HepG2 (cell line): ENCODE results near the gene ANKRD65. TPM values are rescaled to one million over a fixed set of nuclear protein-coding genes. Genes with fewer than 3 reads are reported as not detected.

Source experiments
- DR1 ChIP-seq: sonication (generic); formaldehyde crosslinking; IDR thresholded peaks from 2 replicates; pipeline ENCODE4 v1.8.0; 2021; ENCODE audit warnings: mild to moderate bottlenecking, missing genetic modification reagents, inconsistent platforms
- ERF ChIP-seq: IDR thresholded peaks from 2 replicates; pipeline ENCODE4 v1.6.1; 2018; ENCODE audit warnings: missing biosample characterization, missing genetic modification reagents
- FOSL2 ChIP-seq: sonication (generic); formaldehyde crosslinking; IDR thresholded peaks from 2 replicates; pipeline ENCODE4 v1.4.0; 2020; ENCODE audit warnings: missing genetic modification reagents
- GATAD1 ChIP-seq: IDR thresholded peaks from 2 replicates; pipeline ENCODE4 v1.6.1; 2016; ENCODE audit warnings: missing genetic modification reagents, missing compliant biosample characterization
- IKZF1 ChIP-seq: fragments of 450-650 bp; IDR thresholded peaks from 2 replicates; pipeline ENCODE4 v1.7.1; 2016
- JUN ChIP-seq: sonication (generic); formaldehyde crosslinking; IDR thresholded peaks from 2 replicates; pipeline ENCODE4 v1.4.0; 2020; ENCODE audit warnings: mild to moderate bottlenecking, missing genetic modification reagents
- KAT8 ChIP-seq: IDR thresholded peaks from 2 replicates; pipeline ENCODE4 v1.6.1; 2016; ENCODE audit warnings: missing genetic modification reagents, missing compliant biosample characterization
- KLF15 ChIP-seq: sonication (generic); formaldehyde crosslinking; IDR thresholded peaks from 2 replicates; pipeline ENCODE4 v1.8.1; 2023; ENCODE audit warnings: borderline replicate concordance, mild to moderate bottlenecking, inconsistent platforms, missing genetic modification reagents, mixed read lengths
- KLF9 ChIP-seq: IDR thresholded peaks from 2 replicates; pipeline ENCODE4 v1.6.1; 2016; ENCODE audit warnings: low read depth
- MAF1 ChIP-seq: sonication (generic); formaldehyde crosslinking; IDR thresholded peaks from 2 replicates; pipeline ENCODE4 v1.5.0; 2020; ENCODE audit warnings: missing genetic modification reagents, borderline replicate concordance
- MEF2D ChIP-seq: sonication (generic); formaldehyde crosslinking; IDR thresholded peaks from 2 replicates; pipeline ENCODE4 v1.5.1; 2020; ENCODE audit warnings: mild to moderate bottlenecking, missing genetic modification reagents
- MEIS1 ChIP-seq: sonication (generic); formaldehyde crosslinking; IDR thresholded peaks from 2 replicates; pipeline ENCODE4 v1.9.0; 2021; ENCODE audit warnings: mild to moderate bottlenecking, missing genetic modification reagents, moderate library complexity, borderline replicate concordance
- MIER2 ChIP-seq: IDR thresholded peaks from 2 replicates; pipeline ENCODE4 v1.6.1; 2016; ENCODE audit warnings: missing biosample characterization, missing genetic modification reagents
- REXO4 ChIP-seq: sonication (generic); formaldehyde crosslinking; IDR thresholded peaks from 2 replicates; pipeline ENCODE4 v1.8.0; 2022; ENCODE audit warnings: missing genetic modification reagents, mild to moderate bottlenecking, borderline replicate concordance
- SALL2 ChIP-seq: sonication (generic); formaldehyde crosslinking; IDR thresholded peaks from 2 replicates; pipeline ENCODE4 v1.8.1; 2023; ENCODE audit warnings: mild to moderate bottlenecking, missing genetic modification reagents, inconsistent platforms
- SMARCC2 ChIP-seq: fragments of 450-650 bp; IDR thresholded peaks from 2 replicates; pipeline ENCODE4 v1.6.1; 2017; ENCODE audit warnings: antibody characterized with exemption, mild to moderate bottlenecking
- SNAI1 ChIP-seq: sonication (generic); formaldehyde crosslinking; IDR thresholded peaks from 2 replicates; pipeline ENCODE4 v1.5.0; 2020; ENCODE audit warnings: mild to moderate bottlenecking, missing genetic modification reagents, borderline replicate concordance
- TBP ChIP-seq: sonication (generic); formaldehyde crosslinking; IDR thresholded peaks from 2 replicates; pipeline ENCODE4 v1.5.0; 2020; ENCODE audit warnings: missing genetic modification reagents
- TFDP2 ChIP-seq: sonication (generic); formaldehyde crosslinking; IDR thresholded peaks from 2 replicates; pipeline ENCODE4 v1.4.0; 2020; ENCODE audit warnings: missing genetic modification reagents
- WIZ ChIP-seq: sonication (generic); formaldehyde crosslinking; IDR thresholded peaks from 2 replicates; pipeline ENCODE4 v1.5.1; 2020; ENCODE audit warnings: mild to moderate bottlenecking, missing genetic modification reagents
- XRCC5 ChIP-seq: fragments of 200-400 bp; formaldehyde crosslinking; optimal IDR thresholded peaks from 2 replicates; pipeline ENCODE3; 2017; ENCODE audit warnings: mild to moderate bottlenecking, low read length
- ZBTB7A ChIP-seq: sonication (generic); formaldehyde crosslinking; IDR thresholded peaks from 2 replicates; pipeline ENCODE4 v1.8.0; 2022; ENCODE audit warnings: mild to moderate bottlenecking, missing genetic modification reagents
- ZNF124 ChIP-seq: sonication (generic); formaldehyde crosslinking; IDR thresholded peaks from 2 replicates; pipeline ENCODE4 v1.4.0; 2020; ENCODE audit warnings: missing genetic modification reagents
- ZNF160 ChIP-seq: sonication (generic); formaldehyde crosslinking; IDR thresholded peaks from 2 replicates; pipeline ENCODE4 v1.8.0; 2022; ENCODE audit warnings: mild to moderate bottlenecking, inconsistent platforms, missing genetic modification reagents
- ZNF362 ChIP-seq: sonication (generic); formaldehyde crosslinking; IDR thresholded peaks from 2 replicates; pipeline ENCODE4 v1.4.0; 2020; ENCODE audit warnings: missing genetic modification reagents, mild to moderate bottlenecking, borderline replicate concordance
- ZNF577 ChIP-seq: sonication (generic); formaldehyde crosslinking; IDR thresholded peaks from 2 replicates; pipeline ENCODE4 v1.4.0; 2020; ENCODE audit warnings: mild to moderate bottlenecking, low read depth, missing genetic modification reagents, borderline replicate concordance
- ZNF747 ChIP-seq: sonication (generic); formaldehyde crosslinking; IDR thresholded peaks from 2 replicates; pipeline ENCODE4 v1.8.1; 2023; ENCODE audit warnings: missing genetic modification reagents, mild to moderate bottlenecking, borderline replicate concordance
- ZNF788 ChIP-seq: sonication (generic); formaldehyde crosslinking; IDR thresholded peaks from 2 replicates; pipeline ENCODE4 v1.5.0; 2020; ENCODE audit warnings: mild to moderate bottlenecking, missing genetic modification reagents, borderline replicate concordance
- ZNF790 ChIP-seq: sonication (generic); formaldehyde crosslinking; IDR thresholded peaks from 2 replicates; pipeline ENCODE4 v1.8.0; 2022; ENCODE audit warnings: missing genetic modification reagents, mild to moderate bottlenecking, borderline replicate concordance
- polyA plus RNA-seq, 8 experiments: library from polyadenylated mRNA; depleted of rRNA in 3 of 8; stranded (reverse) in 7 of 8; unstranded in 1 of 8; fragments of >200 nt; fragmentation: Illumina TruSeq in 4 of 8; extraction: Trizol in 4 of 8; gene quantifications; 2 replicates each; pipeline versions ENCODE4 v1.2.1 to v1.2.3, GENCODE V29; 2011 to 2016; ENCODE audit warnings: low read depth in 4 of 8, missing spikeins in 1 of 8, mixed read lengths in 1 of 8; ENCODE audit not compliant: insufficient read depth in 1 of 8
- total RNA-seq, 5 experiments: library from RNA; depleted of rRNA; stranded (reverse); fragments of >200 nt; fragmentation: Illumina TruSeq; extraction: Trizol; gene quantifications; 2 replicates each; pipeline ENCODE4 v1.2.3, GENCODE V29; 2016; ENCODE audit warnings: low read depth in 1 of 5
- TF ChIP-seq, protein P1 (sequence below): sonication (generic); formaldehyde crosslinking; IDR thresholded peaks from 2 replicates; pipeline ENCODE4 v1.4.0; 2020; ENCODE audit warnings: mild to moderate bottlenecking, missing genetic modification reagents, borderline replicate concordance

Gene ANKRD65
- total and polyA plus RNA-seq, 2 of the 13 experiments (the other 11 are each of a cell fraction or from before 2014, with no cell fraction given): 12.1 to 30.1 TPM

GRCh38 chr1:1431845-1432273, 10.8 kb upstream of the ANKRD65 start (continued):
- TF ChIP-seq XRCC5 (peak; percentile 58), ZNF124 (CRISPR knock-in tag) (no peak; the same call in 1 of the 2 replicates), ZNF790 (CRISPR knock-in tag) (0 out of 2 replicates have a peak, but pooled peaks have one; percentile 20), WIZ (CRISPR knock-in tag) (no peak), FOSL2 (CRISPR knock-in tag) (peak; percentile 63), IKZF1 (no peak), JUN (no peak), SALL2 (CRISPR knock-in tag) (peak; percentile 14; the same call in 1 of the 2 replicates), KLF15 (CRISPR knock-in tag) (no peak), REXO4 (CRISPR knock-in tag) (no peak; the same call in 1 of the 2 replicates), SNAI1 (CRISPR knock-in tag) (0 out of 2 replicates have a peak, but pooled peaks have one; percentile 33), MAF1 (CRISPR knock-in tag) (peak; percentile 20; the same call in 1 of the 2 replicates), ZNF577 (no peak), TBP (CRISPR knock-in tag) (no peak), DR1 (CRISPR knock-in tag) (peak; percentile 87), MEIS1 (CRISPR knock-in tag) (no peak; the same call in 1 of the 2 replicates), TFDP2 (CRISPR knock-in tag) (peak; percentile 55), SMARCC2 (no peak), ZNF788 (CRISPR knock-in tag) (no peak), ZNF747 (CRISPR knock-in tag) (peak; percentile 52; the same call in 1 of the 2 replicates), KLF9 (CRISPR knock-in tag) (no peak), MEF2D (peak; percentile 32; the same call in 1 of the 2 replicates), MIER2 (CRISPR knock-in tag) (no peak), ZBTB7A (CRISPR knock-in tag) (peak; percentile 63; the same call in 1 of the 2 replicates), ZNF362 (CRISPR knock-in tag) (0 out of 2 replicates have a peak, but pooled peaks have one; percentile 16), ERF (peak; percentile 77), GATAD1 (CRISPR knock-in tag) (peak; percentile 53; the same call in 1 of the 2 replicates), ZNF160 (CRISPR knock-in tag) (no peak), KAT8 (CRISPR knock-in tag) (peak; percentile 45; the same call in 1 of the 2 replicates)
- TF ChIP-seq, protein P1, sequence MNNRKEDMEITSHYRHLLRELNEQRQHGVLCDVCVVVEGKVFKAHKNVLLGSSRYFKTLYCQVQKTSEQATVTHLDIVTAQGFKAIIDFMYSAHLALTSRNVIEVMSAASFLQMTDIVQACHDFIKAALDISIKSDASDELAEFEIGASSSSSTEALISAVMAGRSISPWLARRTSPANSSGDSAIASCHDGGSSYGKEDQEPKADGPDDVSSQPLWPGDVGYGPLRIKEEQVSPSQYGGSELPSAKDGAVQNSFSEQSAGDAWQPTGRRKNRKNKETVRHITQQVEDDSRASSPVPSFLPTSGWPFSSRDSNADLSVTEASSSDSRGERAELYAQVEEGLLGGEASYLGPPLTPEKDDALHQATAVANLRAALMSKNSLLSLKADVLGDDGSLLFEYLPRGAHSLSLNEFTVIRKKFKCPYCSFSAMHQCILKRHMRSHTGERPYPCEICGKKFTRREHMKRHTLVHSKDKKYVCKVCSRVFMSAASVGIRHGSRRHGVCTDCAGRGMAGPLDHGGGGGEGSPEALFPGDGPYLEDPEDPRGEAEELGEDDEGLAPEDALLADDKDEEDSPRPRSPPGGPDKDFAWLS (CRISPR knock-in tag): no peak
